Measurements from ENCODE around the gene REV3L.

Gene REV3L

DNA sequence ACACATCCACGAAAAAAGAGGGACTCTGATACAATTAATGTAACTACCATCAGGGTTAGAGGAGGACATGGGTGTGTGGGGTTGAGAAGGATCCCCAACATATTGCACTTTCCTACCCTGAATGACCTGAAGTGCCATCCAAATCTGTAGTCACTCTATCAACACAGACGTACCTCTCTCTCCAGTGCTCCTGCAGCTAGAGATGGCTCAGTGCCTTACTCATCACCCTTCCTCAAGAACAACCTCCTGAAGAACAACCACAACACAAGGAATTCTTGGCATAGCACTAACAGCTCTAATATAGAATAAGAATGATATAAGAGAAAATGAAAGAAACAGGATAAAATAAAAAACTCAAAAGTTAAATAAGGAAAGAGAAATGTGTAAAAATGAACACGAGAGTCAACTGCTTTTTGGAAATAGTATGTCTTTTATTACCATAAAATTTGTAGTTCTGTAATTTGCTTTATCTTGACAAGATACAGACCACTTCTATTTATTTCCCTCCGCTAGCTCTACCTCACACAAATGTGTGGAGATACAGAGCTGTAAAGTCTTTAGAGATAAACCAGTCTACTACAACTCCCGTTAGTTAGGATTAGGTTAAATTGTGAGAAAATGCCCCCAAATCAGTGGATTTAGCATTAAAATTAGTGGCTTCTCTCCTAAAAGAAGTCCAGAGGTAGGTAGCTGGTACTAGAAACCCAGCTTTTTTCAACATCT is 63.9 kb downstream of the REV3L start:
- DNase-seq = no peak

DNA sequence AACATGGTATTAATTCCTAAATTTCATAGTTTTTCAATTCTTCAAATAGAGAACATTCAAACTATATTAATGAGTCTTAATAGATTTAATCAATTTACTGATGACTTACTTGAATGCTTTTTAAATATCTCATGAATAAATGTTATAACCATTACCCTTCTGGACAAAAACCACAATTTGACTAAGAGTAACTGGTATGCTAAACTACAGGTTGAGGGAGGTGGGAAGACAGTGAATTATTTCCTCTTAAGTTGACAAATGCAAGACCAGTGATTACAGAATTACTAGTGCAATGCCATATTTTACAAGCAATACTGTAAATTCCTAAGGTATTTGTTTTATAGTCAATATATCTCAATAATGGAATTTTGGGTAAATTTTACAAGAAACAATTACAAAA is 65.1 kb downstream of the REV3L start:
- no peak for DNase-seq

DNA sequence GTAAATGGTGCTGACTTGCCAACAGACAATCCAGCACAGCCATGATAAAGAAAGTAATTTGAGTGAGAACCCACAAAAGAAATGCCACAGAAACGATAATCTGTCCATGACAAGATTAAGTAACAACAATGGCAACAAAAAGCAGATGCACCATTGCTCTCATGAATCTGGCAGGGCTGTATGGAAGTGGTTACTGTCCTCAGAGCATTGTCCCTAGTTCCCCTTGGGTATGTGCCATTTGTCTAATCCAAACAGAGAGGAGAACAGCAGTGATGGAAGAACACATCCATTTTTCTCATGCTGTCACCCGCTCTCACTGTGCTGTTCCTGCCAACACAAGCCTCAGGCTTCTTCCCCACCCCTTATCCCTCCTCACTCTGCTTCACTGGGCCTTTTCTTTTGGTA is 65.8 kb downstream of the REV3L start:
- DNase-seq = no peak

DNA sequence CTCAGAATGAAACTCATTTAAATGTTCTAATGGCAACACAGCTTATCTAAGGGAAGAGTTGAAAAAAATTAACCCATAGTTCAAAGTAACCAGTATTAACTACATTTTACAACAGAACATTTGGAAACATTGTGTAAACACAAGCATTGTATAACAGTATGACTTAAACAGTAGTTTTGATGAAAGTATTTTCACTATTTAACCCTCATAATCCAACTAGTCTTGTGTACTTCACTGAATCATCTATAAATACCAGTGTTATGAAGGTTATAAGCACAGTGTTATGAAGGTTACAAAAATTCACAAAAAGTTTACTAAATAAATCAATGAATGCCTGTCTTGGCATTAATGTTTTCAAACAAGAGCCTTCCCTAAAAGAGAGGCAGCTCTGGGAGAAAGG is 66.5 kb downstream of the REV3L start:
- DNase-seq = no peak

DNA sequence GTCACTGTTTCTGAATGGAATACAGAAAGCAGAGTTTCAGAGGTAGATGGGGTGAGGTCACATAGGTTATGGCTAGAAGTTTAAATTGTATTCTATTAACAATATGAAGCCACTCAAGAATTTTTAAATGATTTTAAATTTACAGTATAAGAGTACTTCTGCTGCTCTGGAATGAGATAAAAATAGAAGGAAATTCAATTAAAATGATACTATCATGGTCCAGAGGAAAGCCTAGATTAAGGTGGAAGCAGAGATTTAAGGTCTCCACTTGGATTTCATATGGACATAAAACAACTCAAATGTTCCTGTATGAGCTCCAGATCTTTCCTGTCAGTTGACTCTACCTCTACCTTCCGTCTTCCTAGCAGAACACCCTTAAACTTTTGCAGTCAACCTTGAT is 68.6 kb downstream of the REV3L start:
- no peak for DNase-seq

DNA sequence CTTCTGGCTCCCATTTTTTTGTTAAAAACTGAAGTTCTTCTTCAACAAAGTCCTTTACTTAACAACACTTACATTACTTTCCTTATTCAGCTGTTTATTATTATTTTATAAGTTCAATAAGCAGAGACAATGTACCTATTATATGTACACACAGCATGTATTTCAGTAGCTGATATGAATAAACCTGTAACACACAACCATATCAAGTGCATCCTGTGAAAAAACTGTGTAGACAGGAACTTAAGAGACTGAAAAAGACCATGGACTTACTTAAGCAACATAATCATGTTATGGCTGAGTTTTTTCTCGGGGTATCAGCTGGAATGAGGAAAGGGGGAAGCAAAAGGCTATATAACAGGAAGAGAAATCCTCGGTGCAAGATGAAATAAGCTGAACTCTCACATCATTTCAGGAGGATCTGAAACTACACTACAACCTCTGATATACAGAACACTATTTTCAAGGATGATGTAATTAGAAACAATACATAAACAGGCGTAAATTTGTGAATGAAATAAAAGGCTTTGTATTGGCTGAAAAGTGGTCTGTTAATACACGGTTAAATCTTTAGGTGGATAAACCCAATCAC is 70.9 kb downstream of the REV3L start:
- DNase-seq = no peak

DNA sequence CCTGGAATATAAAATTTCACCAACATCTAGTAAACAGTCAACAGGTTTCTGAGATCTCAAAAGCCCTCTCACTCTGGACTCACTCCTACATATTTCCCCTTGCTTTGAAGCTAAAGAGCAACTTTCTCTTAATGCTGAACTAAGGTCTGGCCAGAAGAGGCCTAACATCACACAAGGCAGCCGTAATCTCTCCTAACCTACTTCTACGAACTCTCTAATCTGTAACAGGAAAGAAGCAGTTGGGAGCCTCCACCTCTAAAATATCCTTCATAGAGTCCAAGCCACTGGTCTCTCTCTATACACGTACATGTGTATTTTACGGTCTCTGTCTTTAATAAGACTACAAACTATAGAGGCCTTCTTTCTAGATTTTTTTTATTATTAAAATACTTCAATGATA is 72.0 kb downstream of the REV3L start:
- DNase-seq = no peak

DNA sequence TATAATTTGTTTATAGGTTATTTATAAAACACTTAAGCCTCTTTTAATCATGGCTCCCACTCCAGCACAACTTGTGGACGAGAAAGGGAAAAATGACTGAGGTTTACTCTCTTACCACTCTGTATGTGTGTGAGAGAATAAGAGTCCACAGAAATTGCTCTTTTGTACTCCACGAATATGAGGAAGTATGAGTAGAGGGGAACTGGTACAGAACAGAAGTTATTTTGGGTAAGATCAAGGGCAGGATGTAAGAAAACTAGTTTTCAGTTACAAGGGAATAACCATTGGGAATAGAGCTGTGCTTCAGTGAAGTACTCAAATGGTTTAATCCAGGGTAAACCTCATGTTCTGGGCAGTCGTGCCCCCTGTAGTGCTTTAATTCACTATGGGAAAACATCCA is 72.6 kb downstream of the REV3L start:
- no peak for DNase-seq

DNA sequence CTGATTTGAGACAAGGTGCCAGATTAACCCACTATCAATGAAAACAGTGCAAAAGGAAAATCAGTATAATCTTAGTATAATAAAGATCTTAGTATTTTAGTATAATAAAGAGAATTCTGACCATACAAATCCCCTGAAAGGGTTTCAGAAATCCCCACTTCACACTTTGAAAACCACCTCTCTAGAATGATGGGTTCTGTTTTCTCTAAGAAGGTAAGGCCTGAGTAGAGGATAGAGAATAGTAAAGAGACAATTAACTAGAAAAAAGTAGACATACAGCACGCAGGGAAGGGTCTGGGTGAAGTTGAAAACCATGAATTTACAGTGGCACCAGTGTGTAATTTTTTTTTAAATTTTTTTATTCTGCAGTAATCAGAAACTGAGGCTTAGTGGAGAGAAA is 73.6 kb downstream of the REV3L start:
- no peak for DNase-seq

DNA sequence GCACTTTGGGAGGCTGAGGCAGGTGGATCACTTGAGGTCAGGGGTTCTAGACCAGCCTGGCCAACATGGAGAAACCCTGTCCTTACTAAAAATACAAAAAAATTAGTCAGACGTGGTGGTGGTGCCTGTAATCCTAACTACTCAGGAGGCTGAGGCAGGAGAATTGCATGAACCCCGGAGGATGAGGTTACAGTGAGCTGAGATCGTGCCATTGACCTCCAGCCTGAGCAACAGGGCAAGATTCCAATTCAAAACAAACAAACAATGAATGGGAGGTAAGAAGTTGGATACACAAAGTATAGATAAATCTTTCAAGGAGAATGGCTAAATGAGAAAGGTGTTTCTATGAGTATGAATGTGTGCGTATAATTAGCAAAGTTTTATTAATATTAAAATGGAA is 75.3 kb downstream of the REV3L start:
- DNase-seq = no peak

DNA sequence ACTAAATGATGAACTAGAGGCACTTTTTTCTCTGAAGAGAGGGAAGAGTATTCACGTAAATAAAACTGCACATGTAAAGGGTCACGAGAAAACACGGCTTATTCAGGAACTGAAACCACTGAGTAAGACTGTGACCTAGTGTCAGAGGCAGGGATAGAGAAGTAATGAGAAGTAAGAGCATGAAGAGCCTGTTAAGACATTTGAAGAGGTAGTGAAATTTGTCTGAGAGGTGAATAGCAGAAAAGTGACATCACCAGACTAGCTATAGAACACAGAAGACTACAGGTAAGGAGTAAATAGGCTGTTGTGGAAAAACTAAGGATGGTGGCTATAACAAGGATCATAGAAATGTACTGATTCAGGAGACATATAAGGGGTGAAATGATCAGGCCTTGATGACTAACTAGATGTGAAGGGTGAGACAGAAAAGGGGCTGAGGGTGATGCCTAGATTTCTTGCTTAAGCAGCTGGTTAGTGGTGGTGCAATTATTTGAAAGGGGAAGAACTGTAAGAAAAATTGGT is 76.8 kb downstream of the REV3L start:
- DNase-seq = no peak

DNA sequence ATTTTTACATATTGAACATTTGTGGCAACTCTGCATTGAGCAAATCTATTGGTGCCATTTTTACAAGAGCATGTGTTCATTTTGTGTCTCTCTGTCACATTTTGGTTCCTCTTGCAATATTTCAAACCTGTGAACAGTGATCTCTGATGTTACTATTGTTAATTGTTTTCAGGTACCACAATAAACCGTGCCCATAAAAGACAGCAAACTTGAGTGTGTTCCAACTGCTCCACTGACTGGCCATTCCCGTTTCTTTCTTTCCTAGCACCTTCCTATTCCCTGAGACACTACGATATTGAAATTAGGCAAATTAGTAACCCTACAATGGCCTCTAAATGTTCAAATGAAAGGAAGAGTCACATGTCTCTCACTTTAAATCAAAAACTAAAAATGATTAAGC is 79.6 kb downstream of the REV3L start:
- no peak for DNase-seq

DNA sequence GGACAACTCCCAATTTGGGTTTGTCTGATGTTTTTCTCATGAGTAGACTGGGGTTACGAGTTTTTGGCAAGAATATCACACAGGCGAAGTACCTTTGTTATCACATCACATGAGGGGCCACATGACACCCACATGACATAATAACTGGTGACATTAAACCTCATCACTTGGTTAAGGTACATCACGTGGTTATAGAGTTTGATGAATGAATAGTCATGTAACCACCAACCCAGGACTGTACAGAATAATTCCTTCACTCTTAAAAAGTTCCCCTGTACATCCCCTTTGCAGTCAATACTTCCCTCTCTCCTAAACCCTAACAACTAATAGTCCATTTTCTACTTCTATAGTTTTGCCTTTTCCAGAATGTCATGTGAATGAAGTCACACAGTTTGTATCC is 83.4 kb downstream of the REV3L start:
- no peak for DNase-seq

DNA sequence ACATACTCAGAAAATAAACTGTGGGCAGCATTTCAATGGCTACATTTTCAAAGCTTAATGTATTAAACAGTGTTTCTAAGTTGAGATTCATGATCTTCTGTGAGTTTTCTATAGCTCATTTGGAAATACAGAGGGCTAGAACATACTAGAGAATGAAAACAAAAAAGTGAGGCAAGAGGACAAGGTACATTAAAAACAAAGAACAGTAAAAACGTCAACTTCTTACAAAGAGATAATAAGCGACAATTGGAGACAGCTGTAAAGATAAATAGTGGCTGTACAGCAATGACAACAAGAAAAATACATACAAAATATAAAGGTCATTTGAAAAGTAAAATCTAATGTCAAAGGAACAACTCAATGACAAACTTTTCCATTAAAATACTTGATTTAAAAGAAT is 94.3 kb downstream of the REV3L start:
- no peak for DNase-seq

DNA sequence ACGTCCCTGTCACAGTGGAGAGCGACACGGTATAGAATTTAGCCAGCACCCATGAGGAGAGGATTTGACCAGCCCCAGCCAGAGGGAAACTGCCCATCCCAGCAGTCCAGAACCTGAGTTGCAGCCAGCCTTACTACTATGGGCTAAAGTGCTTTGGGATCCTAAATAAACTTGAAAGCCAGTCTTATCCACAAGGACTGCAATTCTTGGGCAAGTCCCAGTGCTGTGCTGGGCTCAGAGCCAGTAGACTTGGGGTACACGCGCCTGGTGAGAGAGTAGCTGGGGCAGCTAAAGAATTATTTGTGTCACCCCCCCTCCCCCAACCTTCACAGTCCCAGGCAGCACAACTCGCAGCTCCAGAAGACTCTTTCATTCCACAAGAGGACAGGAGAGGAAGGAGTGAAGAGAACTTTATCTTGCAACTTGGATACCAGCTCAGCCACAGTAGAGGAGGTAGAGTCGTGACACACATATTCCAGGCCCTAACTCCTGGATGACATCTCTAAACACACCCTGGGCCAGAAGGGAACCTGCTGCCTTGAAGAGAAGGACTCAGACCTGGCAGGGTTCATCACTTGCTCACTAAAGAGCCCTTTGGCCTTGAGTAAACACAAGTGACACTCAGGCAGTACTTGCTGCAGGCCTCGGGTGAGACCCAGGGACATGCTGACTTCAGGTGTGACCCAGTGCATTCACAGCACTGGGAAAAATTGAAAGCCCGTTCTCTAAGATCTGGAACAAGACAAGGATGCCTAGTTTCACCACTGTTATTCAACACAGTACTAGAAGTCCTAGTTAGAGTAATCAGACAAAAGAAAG is 100.3 kb downstream of the REV3L start:
- DNase-seq = no peak

DNA sequence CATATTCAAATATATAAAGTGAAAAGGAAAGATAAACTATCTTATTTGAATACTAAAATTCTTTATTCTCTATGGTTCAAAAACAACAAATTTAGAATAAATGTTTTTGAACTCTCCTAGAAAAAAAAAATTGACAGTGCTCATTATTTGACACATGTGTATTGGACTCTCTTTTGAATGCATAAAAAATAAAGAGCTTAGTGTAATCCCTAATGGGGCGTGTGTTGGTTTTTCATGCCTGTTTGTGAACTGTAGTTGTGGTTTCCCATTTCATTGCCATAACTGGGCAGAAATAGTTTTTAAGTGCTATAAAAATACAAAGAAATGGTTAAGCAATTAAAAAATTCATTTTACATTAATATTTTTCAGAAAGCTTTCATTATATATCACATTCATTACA is 101.3 kb downstream of the REV3L start:
- no peak for DNase-seq

DNA sequence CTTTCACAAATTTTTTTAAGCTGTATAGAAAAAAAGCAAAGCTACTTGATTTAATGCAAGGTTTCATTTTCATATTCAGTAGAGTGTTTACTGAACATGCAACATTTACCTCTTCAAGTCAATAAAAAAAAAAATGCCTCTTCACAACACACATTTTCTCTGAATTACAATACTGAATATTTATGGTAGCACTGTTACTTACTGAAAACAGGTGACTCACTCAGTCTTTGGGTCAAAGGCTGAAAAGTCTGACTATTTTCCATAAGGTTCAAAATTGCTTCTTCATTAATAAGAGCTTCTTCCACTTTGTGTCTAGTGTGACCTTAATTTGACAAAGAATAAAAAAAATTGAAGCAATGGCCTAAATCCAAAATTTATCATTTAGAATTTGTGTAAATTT is 101.9 kb downstream of the REV3L start:
- DNase-seq = no peak

DNA sequence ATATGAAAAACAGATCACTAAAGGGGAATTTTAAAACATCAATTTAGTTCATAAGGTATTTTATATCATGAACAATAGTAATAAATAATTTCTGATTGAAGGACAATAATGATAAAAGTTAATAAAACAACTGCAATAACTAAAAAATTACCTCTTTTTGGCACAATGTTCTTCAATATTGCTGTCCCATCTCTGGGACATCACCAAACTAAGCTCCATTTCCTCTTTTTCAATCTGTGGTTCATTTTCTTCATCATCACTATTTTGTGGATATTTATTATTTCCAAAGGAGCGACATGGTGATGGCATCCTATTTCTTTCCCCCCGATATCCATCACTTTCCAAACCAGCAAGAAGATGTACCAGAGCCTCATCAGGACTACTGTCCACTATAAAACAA is 103.2 kb downstream of the REV3L start:
- no peak for DNase-seq

DNA sequence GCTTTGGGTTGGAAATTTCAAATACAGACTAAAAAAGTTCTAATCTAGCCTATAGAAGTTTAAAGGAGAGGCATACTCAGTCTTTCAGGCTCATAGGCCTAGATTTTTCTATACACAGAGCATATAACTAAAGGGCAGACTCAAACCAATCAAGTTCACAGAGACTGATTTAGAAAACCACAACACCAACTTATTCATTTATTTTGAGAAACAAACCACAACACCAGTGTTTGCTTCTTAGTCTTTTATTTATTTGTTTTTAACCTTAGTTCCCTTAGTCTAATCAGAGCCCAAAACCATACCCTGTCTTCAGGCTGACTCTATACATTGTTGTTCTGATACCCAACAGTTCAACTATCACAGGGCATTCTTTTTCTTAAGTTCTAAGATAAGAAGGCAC is 103.7 kb downstream of the REV3L start:
- no peak for DNase-seq

DNA sequence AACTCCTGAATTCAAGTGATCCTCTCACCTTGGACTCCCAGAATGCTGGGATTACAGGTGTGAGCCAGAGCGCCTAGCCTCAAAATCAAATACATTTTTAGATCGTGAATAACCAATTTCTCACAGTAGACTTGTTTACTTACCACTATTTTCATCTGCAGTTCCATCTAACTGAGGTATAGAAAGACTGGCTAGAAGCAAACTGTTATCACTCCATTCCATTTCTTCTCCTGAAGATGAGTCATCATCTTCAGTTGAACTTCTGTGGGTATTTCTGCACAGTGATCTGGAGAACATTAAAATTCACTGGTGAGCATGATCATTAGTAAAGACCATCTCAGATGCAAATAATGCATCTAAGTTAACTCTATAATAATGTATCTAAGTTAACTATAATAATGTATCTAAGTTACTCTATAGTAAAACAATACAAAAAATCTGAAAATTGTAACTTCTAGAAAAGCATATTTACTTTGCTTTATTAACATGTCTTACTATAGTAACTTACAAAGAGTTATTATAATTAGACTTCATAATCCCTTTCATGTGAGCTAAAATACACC is 105.4 kb downstream of the REV3L start:
- DNase-seq = no peak

DNA sequence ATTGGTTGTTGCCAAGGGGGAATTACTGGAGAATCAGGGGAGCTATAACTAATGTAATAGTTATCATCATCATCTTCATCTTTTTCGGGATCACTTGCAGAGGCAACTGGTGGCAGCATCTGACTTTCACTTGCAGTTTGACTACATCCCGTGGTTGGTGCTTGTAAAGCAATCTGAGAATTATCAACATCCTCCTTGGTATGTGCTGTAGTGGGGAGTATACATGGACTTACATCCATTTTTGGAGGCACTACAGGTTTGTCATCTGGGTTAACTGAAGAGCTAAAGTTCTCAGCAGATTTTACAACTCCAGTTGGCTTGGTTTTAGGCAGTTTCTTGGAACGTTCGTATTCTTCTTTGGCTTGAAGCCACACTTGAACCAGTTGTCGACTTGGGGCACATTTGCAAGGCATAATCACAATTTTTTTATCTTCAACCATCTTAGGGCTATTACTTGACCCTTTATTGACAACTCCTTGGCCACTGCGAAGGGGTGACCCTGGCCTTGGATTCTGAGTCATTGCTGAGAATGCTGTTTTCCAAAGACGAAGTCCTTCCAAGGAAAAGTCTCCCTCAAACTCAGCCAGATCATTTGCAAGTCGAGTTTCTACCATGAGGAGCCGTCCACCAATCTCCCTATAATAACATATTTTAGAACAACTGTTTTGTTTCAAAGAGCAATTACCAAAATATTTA is 115.5 kb downstream of the REV3L start:
- no peak for DNase-seq

DNA sequence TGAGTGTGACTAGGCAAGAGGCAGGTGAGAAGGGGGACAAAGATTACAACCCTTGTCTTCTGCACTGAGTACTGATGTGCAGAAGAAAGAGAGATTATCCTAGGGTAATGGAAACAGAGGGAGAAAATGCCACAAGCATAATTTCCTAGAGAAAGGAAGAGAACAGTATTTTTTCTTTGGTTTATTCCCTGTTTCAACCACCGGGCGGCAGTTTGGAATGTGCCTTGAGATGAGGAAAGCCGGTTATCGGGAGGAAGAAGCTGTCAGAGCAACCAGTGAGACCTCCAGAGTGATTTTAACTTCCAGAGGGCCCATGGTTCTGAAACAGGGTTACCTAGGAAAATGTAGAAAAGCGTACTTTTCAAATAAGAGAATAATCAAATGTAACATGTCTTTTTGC is 121.4 kb downstream of the REV3L start:
- no peak for DNase-seq

DNA sequence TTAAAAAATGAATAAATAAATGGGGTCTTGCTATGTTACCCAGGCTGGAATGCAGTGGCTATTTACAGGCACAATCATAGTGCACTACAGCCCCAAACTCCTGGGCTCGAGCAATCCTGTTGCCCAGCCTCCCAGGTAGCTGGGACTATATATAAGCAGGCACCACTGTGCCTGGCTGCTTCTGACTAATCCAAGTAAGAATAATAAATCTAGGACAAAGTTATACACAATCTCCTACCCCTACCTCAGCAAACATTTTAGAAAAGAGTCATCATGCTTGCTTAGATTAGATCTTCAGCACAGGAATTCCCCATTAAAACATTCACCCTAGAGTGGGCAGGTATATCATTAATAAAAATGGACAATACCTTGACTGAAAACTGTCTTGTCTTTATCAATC is 124.6 kb downstream of the REV3L start:
- no peak for DNase-seq
